HCT116 (cell line): Measurements from ENCODE around the gene NOD1. TPM values are rescaled to one million over a fixed set of nuclear protein-coding genes. Genes with fewer than 3 reads are reported as not detected.

Experiments
- ATAC-seq: fragments of 200-7000 bp; cut with Tn5 transposase; 2 replicates; pipeline ENCODE4 v1.9.1; 2020; ENCODE audit warnings: mild to moderate bottlenecking, moderate library complexity
- BruUV-seq: library from RNA; stranded (reverse); fragments of 400-500 nt; replicated peaks from 2 replicates; lab custom pipeline; 2021; lab: Mats Ljungman, UMichigan
- CTCF ChIA-PET: fragments of 300-600 bp; sonication (Branson Sonifier 250); formaldehyde crosslinking; loops from one replicate; lab custom pipeline; 2021; ENCODE audit warnings: antibody characterized with exemption; lab: Charles Lee
- POLR2A ChIA-PET: fragments of 300-600, 350-600 bp; sonication (Branson Sonifier 250); formaldehyde crosslinking; loops from one replicate; lab custom pipeline; 2021; ENCODE audit warnings: antibody characterized with exemption; lab: Charles Lee
- RAD21 ChIA-PET, 2 experiments: fragments of 300-600 bp; sonication (Branson Sonifier 250); formaldehyde crosslinking; loops; one replicate each; lab custom pipeline; 2023; ENCODE audit warnings: low total read pairs in 2 of 2; ENCODE audit not compliant: uncharacterized antibody in 2 of 2, unreplicated experiment in 2 of 2, low non-redundant PET in 1 of 2; lab: Charles Lee
- DNase-seq: peaks from one replicate; pipeline ENCODE4 v3.0.0-alpha.2; 2010; ENCODE audit warnings: low read depth, low spot score
- H2AFZ ChIP-seq: fragments of 200-600 bp; shearing (Covaris generic), sonication (generic); 2 replicates; pipeline ENCODE4 v1.6.1; 2017; ENCODE audit warnings: low read depth, mixed run types, mixed read lengths, antibody characterized with exemption, low read length; ENCODE audit not compliant: poor library complexity, severe bottlenecking
- H3K27ac ChIP-seq: 2 replicates; pipeline ENCODE4 v1.5.1; 2012; ENCODE audit warnings: low read depth, low read length
- H3K27me3 ChIP-seq: fragments of 200-600 bp; sonication (generic); 2 replicates; pipeline ENCODE4 v1.6.1; 2016; ENCODE audit warnings: mixed run types, low read length, mixed read lengths; ENCODE audit not compliant: insufficient read depth
- H3K36me3 ChIP-seq, 2 experiments: fragments of 200-500 bp in 1 of 2; fragments of 200-600 bp in 1 of 2; sonication (Bioruptor generic) in 1 of 2; sonication (generic) in 1 of 2; 2 replicates each; pipeline versions ENCODE4 v1.5.1 to v1.6.1; 2014 to 2016; ENCODE audit warnings: low read length in 2 of 2, inconsistent platforms in 1 of 2, mixed read lengths in 1 of 2, mixed run types in 1 of 2; ENCODE audit not compliant: insufficient read depth in 2 of 2, control insufficient read depth in 1 of 2
- H3K4me1 ChIP-seq, 2 experiments: fragments of 200-600 bp in 1 of 2; sonication (generic) in 1 of 2; 2 replicates each; pipeline versions ENCODE4 v1.5.1 to v1.6.1; 2012 to 2017; ENCODE audit warnings: low read length in 2 of 2, inconsistent platforms in 1 of 2, mild to moderate bottlenecking in 1 of 2, mixed read lengths in 1 of 2, mixed run types in 1 of 2, moderate library complexity in 1 of 2; ENCODE audit not compliant: insufficient read depth in 2 of 2, control insufficient read depth in 1 of 2
- H3K4me2 ChIP-seq: fragments of 200-600 bp; sonication (generic); 2 replicates; pipeline ENCODE4 v1.6.1; 2017; ENCODE audit warnings: mixed run types, low read length, mixed read lengths
- H3K4me3 ChIP-seq, 2 experiments: fragments of 200-600 bp in 1 of 2; sonication (generic) in 1 of 2; replicated peaks in 1 of 2; 2 replicates each; pipeline ENCODE4 v1.5.1; 2011 to 2016; ENCODE audit warnings: low read length in 2 of 2, control low read depth in 1 of 2, low read depth in 1 of 2, mild to moderate bottlenecking in 1 of 2, mixed read lengths in 1 of 2, mixed run types in 1 of 2
- H3K79me2 ChIP-seq: fragments of 200-600 bp; sonication (generic); 2 replicates; pipeline ENCODE4 v1.6.1; 2017; ENCODE audit warnings: mild to moderate bottlenecking, mixed run types, low read length, moderate library complexity, mixed read lengths; ENCODE audit not compliant: insufficient read depth
- H3K9ac ChIP-seq: fragments of 200-600 bp; sonication (generic); 2 replicates; pipeline ENCODE4 v1.6.1; 2016; ENCODE audit warnings: low read length, mixed read lengths
- H3K9me2 ChIP-seq: fragments of 200-600 bp; sonication (generic), shearing (Covaris generic); 2 replicates; pipeline ENCODE4 v1.6.1; 2017; ENCODE audit warnings: mixed run types, mild to moderate bottlenecking, moderate library complexity; ENCODE audit not compliant: insufficient read depth
- H3K9me3 ChIP-seq, 2 experiments: fragments of 200-500 bp in 1 of 2; fragments of 200-600 bp in 1 of 2; sonication (Bioruptor generic) in 1 of 2; sonication (generic) in 1 of 2; 2 replicates each; pipeline ENCODE4 v1.6.1; 2014 to 2017; ENCODE audit warnings: low read length in 2 of 2, mixed read lengths in 2 of 2, inconsistent platforms in 1 of 2, low read depth in 1 of 2, mild to moderate bottlenecking in 1 of 2, mixed run types in 1 of 2, moderate library complexity in 1 of 2; ENCODE audit not compliant: control insufficient read depth in 1 of 2, insufficient read depth in 1 of 2
- H4K20me1 ChIP-seq: fragments of 200-600 bp; sonication (generic), shearing (Covaris generic); 2 replicates; pipeline ENCODE4 v1.6.1; 2017; ENCODE audit warnings: mixed run types, mild to moderate bottlenecking, moderate library complexity; ENCODE audit not compliant: insufficient read depth
- ATF3 ChIP-seq: IDR thresholded peaks from 2 replicates; pipeline ENCODE4 v1.6.1; 2012
- EGR1 ChIP-seq: IDR thresholded peaks from 2 replicates; pipeline ENCODE4 v1.6.1; 2012; ENCODE audit warnings: low read depth
- ELF1 ChIP-seq: IDR thresholded peaks from 2 replicates; pipeline ENCODE4 v1.6.1; 2012; ENCODE audit warnings: low read depth, borderline replicate concordance
- FOSL1 ChIP-seq: IDR thresholded peaks from 2 replicates; pipeline ENCODE4 v1.6.1; 2012; ENCODE audit warnings: low read depth
- JUND ChIP-seq: IDR thresholded peaks from 2 replicates; pipeline ENCODE4 v1.6.1; 2012
- RAD21 ChIP-seq: IDR thresholded peaks from 2 replicates; pipeline ENCODE4 v1.6.1; 2012; ENCODE audit warnings: low read depth, mild to moderate bottlenecking
- SP1 ChIP-seq: IDR thresholded peaks from 2 replicates; pipeline ENCODE4 v1.6.1; 2012; ENCODE audit warnings: low read depth
- SRF ChIP-seq: IDR thresholded peaks from 2 replicates; pipeline ENCODE4 v1.6.1; 2012; ENCODE audit warnings: low read depth
- TCF7L2 ChIP-seq: IDR thresholded peaks from 2 replicates; pipeline ENCODE4 v1.7.0; 2011; ENCODE audit warnings: borderline replicate concordance, inconsistent platforms; ENCODE audit not compliant: insufficient read depth, insufficient read length; ENCODE audit errors: extremely low read depth
- YY1 ChIP-seq: IDR thresholded peaks from 2 replicates; pipeline ENCODE4 v1.6.1; 2011; ENCODE audit warnings: low read length, low read depth, moderate library complexity, mild to moderate bottlenecking; ENCODE audit not compliant: insufficient replicate concordance; ENCODE audit errors: extremely low read depth
- ZBTB33 ChIP-seq: IDR thresholded peaks from 2 replicates; pipeline ENCODE4 v1.6.1; 2011; ENCODE audit warnings: mild to moderate bottlenecking, low read length, moderate library complexity; ENCODE audit not compliant: insufficient replicate concordance; ENCODE audit errors: extremely low read depth
- ZNF274 ChIP-seq: fragments of 200-500 bp; sonication (Bioruptor generic); IDR thresholded peaks from 2 replicates; pipeline ENCODE4 v1.6.1; 2014; ENCODE audit warnings: mild to moderate bottlenecking, low read depth, low read length, inconsistent platforms
- intact Hi-C: fragments of 100-400 bp; cut with micrococcal nuclease; formaldehyde crosslinking; loops from 2 replicates; pipeline ENCODE4 v1.10.0; 2022
- total RNA-seq: library from RNA; stranded (reverse); gene quantifications from one replicate; pipeline ENCODE4 v1.2.1, GENCODE V29; 2021; ENCODE audit not compliant: unreplicated experiment

The NOD1 gene
- total RNA-seq, 1 experiment from 2014 or later = 5.9 TPM

GRCh38 chr7:30501264-30501663, 22.7 kb upstream of the NOD1 start:
- H3K4me2 ChIP-seq = no peak overlapping the region
- no peak for ATAC-seq
- no peak overlapping the region for H3K9ac ChIP-seq
- RAD21 ChIA-PET = no interaction called here
- TF ChIP-seq SP1 = no peak
- no peak for TF ChIP-seq FOSL1
- no peak for TF ChIP-seq TCF7L2
- no peak for TF ChIP-seq EGR1
- TF ChIP-seq SRF = no peak
- no peak for TF ChIP-seq ZNF274
- no peak for TF ChIP-seq ATF3
- no peak for TF ChIP-seq ELF1
- no peak for TF ChIP-seq RAD21
- TF ChIP-seq ZBTB33 = no peak
- no peak for TF ChIP-seq JUND
- no peak for TF ChIP-seq YY1
- TF ChIP-seq, all 23 proteins: peak for 0
- H3K9me2 ChIP-seq = no peaks in the 10 kb centered on the region
- H3K4me1 ChIP-seq = peaks cover 4 to 20% of the 10 kb centered on the region in 2 experiments; a peak in 2 of 4 replicates
- no peaks in the 10 kb centered on the region for H3K9me3 ChIP-seq
- no peak overlapping the region for H3K27ac ChIP-seq
- H3K36me3 ChIP-seq = peaks cover 4 to 21% of the 10 kb centered on the region in 2 experiments; a peak in 3 of 4 replicates
- DNase-seq = no peak
- ChIA-PET POLR2A (no interaction called here), CTCF (no interaction called here)
- no peak overlapping the region for H2AFZ ChIP-seq
- no peaks in the 10 kb centered on the region for H3K27me3 ChIP-seq
- intact Hi-C loops = no loop called here
- H3K79me2 ChIP-seq = peaks cover 59% of the 10 kb centered on the region
- H4K20me1 ChIP-seq = no peaks in the 10 kb centered on the region
- no TSS peak for BruUV-seq
- H3K4me3 ChIP-seq = no peak overlapping the region
